Tibial artery (tissue), 4 donors: Measurements from ENCODE around the gene EDAR.

Source experiments
- DNase-seq, 2 donors: peaks; one replicate each; pipeline ENCODE4 v3.0.0-alpha.2; 2019
- H3K27ac ChIP-seq, 2 donors: fragments of 200-600 bp; sonication (generic) in 1 of 2; 1 replicate in 1 of 2; 2 replicates in 1 of 2; pipeline ENCODE4 v1.5.1; 2018 to 2019; ENCODE audit warnings: mild to moderate bottlenecking in 1 of 2
- H3K27me3 ChIP-seq, 2 donors: fragments of 200-600 bp; sonication (generic) in 1 of 2; one replicate each; pipeline versions ENCODE4 v1.5.1 to v1.6.0; 2016 to 2019
- H3K36me3 ChIP-seq, 3 donors: fragments of 200-600 bp; sonication (generic) in 2 of 3; one replicate each; pipeline ENCODE4 v1.5.1; 2016 to 2019; ENCODE audit warnings: mild to moderate bottlenecking in 2 of 3
- H3K4me1 ChIP-seq, 4 donors: fragments of 200-600 bp; sonication (generic) in 2 of 4; 1 replicate in 3 of 4; 2 replicates in 1 of 4; pipeline ENCODE4 v1.5.1; 2016 to 2019
- H3K4me3 ChIP-seq, 2 donors: fragments of 200-600 bp; sonication (generic) in 1 of 2; 1 replicate in 1 of 2; 2 replicates in 1 of 2; pipeline ENCODE4 v1.5.1; 2018 to 2019; ENCODE audit warnings: mild to moderate bottlenecking in 2 of 2
- H3K9me3 ChIP-seq, 3 donors: fragments of 200-600 bp; sonication (generic) in 1 of 3; one replicate each; pipeline ENCODE4 v1.5.1; 2016 to 2019
- intact Hi-C: fragments of 100-400 bp; cut with DNase I; formaldehyde crosslinking; loops from one replicate; pipeline ENCODE4 v1.15.0; 2023; ENCODE audit warnings: low total_unique reads
- TF ChIP-seq, protein P1 (sequence below), 2 experiments: fragments of 200-600 bp in 1 of 2; fragments of 450-650 bp in 1 of 2; IDR thresholded peaks; one replicate each; pipeline ENCODE4 v1.5.1; 2017 to 2019; ENCODE audit warnings: antibody characterized with exemption in 2 of 2, mild to moderate bottlenecking in 1 of 2, moderate library complexity in 1 of 2

The EDAR gene

DNA sequence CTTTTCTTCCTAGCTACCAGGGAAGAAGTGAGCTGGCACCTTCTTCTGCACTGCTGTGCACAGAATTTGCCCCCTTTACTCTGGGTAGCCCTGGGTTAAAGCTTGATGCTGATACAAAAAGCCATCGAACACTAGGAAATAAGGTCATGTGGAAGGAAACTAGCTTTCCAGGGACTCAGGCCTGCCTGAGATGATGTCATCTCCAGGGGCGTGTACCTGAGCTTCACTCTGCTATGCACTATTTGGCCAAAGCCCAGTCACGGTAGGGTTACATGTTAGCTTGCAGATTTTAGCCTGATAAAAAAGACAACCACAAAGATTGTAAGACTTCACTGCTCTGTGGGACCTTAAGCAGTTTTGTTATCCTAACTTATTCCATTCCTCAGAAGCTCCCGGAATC lies 20.4 kb downstream of the EDAR start:
- intact Hi-C loops: no loop called here
- Histone ChIP-seq H3K4me3 (no peak overlapping the region), H3K27ac (no peak overlapping the region), H3K36me3 (no peaks in the 10 kb centered on the region), H3K4me1 (no peaks in the 10 kb centered on the region), H3K27me3 (peaks cover 0 to 9% of the 10 kb centered on the region in 2 donors), H3K9me3 (no peaks in the 10 kb centered on the region)
- TF ChIP-seq, protein P1, sequence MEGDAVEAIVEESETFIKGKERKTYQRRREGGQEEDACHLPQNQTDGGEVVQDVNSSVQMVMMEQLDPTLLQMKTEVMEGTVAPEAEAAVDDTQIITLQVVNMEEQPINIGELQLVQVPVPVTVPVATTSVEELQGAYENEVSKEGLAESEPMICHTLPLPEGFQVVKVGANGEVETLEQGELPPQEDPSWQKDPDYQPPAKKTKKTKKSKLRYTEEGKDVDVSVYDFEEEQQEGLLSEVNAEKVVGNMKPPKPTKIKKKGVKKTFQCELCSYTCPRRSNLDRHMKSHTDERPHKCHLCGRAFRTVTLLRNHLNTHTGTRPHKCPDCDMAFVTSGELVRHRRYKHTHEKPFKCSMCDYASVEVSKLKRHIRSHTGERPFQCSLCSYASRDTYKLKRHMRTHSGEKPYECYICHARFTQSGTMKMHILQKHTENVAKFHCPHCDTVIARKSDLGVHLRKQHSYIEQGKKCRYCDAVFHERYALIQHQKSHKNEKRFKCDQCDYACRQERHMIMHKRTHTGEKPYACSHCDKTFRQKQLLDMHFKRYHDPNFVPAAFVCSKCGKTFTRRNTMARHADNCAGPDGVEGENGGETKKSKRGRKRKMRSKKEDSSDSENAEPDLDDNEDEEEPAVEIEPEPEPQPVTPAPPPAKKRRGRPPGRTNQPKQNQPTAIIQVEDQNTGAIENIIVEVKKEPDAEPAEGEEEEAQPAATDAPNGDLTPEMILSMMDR (IDR thresholded peaks at IDR 0.05): no peak
- peak in 1 of 2 donors; percentile 4 for DNase-seq

DNA sequence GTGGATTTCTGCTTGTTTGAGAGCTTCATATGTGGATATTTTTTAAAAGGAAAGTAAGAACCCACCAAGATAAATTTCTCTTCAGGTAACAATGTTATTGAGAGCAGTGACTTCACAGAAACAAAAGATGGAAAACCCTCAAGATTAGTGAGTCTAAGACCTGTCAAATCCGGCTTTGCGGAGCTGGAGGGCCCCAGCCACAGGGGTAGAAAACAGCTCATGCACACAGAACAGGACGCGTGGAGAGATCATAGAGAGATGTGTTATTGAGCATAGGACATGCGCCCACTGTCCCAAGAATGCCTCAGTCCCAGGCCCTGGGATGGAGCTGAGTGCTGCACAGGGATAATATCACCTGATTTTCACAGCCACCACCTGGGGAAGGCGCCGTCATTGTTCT lies 21.3 kb downstream of the EDAR start:
- Histone ChIP-seq H3K4me1 (no peaks in the 10 kb centered on the region), H3K27me3 (peaks cover 0 to 10% of the 10 kb centered on the region in 2 donors), H3K4me3 (no peak overlapping the region), H3K27ac (no peak overlapping the region), H3K9me3 (no peaks in the 10 kb centered on the region), H3K36me3 (no peaks in the 10 kb centered on the region)
- intact Hi-C loops: no loop called here
- TF ChIP-seq, protein P1 (IDR thresholded peaks at IDR 0.05): no peak
- peak in 1 of 2 donors; percentile 7 for DNase-seq

DNA sequence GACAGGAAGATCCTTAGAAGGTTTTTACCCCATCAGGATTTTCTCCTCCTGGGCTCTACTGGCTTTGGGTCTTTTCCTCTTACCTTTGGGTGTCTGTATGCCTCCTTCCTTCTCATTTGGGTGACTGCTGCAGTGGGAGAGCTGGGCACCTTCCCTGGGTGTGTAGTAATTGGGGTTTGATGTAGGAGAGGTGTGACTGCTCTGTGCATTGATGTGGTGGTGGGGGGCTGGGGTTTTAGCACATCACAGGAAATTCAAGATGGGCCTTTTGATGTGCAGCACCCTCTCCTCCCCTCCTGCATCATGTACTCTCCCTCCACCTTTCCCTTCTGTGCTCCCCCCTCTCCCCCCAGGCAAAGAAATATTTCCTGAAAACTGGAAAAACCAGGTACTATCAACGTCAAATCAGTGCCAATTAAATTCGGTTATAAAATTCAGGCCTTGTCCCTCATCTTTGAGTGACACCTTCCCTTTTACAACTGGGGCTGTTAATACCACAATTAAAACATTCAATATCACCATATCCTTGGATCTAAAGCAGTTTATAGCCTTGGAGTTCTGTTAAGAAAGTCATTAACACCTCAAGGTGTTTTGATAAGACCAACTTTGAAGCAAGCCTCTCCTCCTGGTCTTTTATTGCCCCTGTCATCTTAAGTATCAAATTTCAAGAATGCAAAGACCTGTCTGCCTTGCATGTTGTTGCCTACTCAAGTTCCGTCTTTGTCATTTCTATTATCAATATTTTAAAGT lies 23.3 kb downstream of the EDAR start:
- peaks cover 0 to 4% of the 10 kb centered on the region in 2 donors for H3K27me3 ChIP-seq
- H3K27ac ChIP-seq: no peak overlapping the region
- intact Hi-C loops: no loop called here
- no peaks in the 10 kb centered on the region for H3K9me3 ChIP-seq
- DNase-seq: no peak
- TF ChIP-seq, protein P1 (IDR thresholded peaks at IDR 0.05): no peak
- H3K36me3 ChIP-seq: no peaks in the 10 kb centered on the region
- H3K4me1 ChIP-seq: no peaks in the 10 kb centered on the region
- H3K4me3 ChIP-seq: no peak overlapping the region

DNA sequence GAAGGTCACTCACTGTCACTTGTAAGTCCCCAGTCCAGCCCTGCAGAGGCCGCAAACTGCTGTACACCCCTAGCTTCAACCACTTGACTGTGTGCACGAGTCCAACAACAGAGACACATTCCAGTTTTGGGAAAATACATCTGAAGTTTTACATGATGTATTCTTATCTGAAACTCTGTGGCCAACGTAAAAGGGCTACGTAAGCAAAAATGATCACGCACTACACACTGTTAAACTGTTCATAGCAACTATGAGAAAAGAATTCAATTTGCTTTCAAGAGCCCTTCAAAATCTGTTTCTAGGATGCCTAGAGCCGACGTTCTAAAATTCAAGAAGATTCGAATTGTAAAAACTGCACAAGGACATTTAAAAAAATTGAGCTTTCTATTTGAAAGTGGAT lies 26.0 kb downstream of the EDAR start:
- Histone ChIP-seq H3K27me3 (peaks cover 0 to 4% of the 10 kb centered on the region in 2 donors), H3K27ac (no peak overlapping the region), H3K4me1 (no peaks in the 10 kb centered on the region), H3K36me3 (no peaks in the 10 kb centered on the region), H3K9me3 (no peaks in the 10 kb centered on the region), H3K4me3 (no peak overlapping the region)
- intact Hi-C loops: no loop called here
- TF ChIP-seq, protein P1 (IDR thresholded peaks at IDR 0.05): no peak
- DNase-seq: no peak

DNA sequence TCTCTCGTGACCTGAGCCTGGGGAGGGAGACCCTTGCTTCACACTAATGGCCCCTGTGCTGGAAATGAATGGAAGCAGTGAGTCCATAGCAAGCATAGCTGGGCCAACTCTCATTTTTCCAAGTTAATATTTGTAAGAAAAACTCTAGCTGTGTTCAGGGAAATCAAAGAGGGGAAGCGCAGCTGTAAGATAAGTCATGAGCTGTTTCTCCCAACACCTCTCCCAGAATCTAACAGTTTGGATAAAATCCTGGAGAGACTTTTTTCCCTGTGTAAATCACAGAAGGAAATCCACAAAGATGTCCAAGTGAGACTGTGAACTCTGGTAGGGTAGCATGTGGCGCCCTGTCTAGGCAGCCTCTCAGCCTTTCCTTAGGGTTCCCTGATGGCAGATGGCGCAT lies 27.2 kb downstream of the EDAR start:
- TF ChIP-seq, protein P1 (IDR thresholded peaks at IDR 0.05): no peak
- DNase-seq: no peak
- Histone ChIP-seq H3K4me1 (no peaks in the 10 kb centered on the region), H3K9me3 (no peaks in the 10 kb centered on the region), H3K27ac (no peak overlapping the region), H3K36me3 (no peaks in the 10 kb centered on the region), H3K4me3 (no peak overlapping the region), H3K27me3 (peaks cover 0 to 4% of the 10 kb centered on the region in 2 donors)
- intact Hi-C loops: no loop called here
